ENCODE data around the gene CDK7.

The CDK7 gene

DNA sequence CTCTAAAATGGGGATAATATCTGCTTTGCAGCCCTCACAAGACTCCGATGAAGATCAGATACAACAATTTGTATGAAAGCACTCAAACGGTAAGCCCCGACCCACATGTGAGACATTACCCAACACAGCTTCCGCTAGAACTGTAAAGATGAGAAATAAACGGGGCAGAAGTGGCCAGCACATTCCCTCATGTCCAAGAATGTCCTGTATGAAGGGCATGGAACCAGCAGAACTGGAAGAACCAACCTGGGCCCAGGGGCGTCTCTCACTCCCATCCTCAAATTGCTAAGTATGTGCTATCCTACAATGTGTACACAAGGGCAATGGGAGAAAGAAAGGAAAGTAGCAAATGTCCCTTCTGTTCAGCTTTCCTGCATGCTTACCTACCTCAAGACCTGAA, 64.9 kb downstream of the CDK7 start:
- DNase-seq, result no peak

DNA sequence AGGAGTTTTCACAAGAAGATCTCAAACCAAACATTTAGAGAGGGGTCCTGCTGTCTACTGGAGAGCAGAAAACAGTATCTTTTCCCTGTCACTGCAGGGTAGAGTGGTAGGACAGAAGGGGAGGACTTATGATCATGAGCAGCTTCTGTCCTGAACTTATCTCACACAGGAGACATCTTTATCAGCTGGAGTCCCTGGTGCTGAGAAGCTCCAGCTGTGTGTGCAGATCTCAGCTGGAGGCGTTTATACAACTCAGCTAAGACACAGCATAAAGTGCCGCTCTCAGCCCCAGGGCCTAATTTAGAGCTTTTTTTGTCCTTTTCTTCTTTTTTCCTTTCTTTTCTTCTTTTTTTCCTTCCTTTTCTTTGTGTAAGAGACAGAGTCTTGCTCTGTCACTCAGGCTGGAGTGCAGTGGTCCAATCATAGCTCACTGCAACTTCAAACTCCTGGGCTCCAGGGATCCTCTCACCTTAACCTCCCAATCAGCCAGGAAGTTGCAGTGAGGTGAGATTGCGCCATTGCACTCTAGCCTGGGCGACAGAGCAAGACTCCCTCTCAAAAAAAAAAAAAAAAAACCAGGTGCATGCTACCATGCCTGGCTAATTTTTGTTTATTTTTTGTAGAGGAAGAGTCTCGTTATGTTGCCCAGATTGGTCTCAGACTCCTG, 66.0 kb downstream of the CDK7 start:
- DNase-seq, result peak; percentile 62

DNA sequence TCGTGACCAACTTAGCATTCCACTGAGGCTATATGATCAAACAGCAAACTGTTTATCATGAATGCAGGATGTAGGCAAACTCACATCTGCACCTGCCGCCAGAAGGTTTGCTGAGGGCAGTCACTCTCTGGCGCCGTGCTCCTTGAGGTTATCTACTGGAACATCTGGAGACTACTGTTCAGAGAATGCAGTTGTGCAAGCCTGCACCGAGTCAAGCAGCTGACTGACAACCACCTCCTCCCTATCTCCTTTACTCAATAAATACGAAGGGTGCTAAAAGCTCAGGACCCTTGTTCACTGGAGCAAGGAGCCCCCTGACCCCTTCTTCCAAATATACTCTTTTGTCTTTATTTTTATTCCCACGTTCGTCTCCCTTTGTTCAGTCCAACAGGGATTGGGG, 70.8 kb downstream of the CDK7 start:
- peak; percentile 23 for DNase-seq

DNA sequence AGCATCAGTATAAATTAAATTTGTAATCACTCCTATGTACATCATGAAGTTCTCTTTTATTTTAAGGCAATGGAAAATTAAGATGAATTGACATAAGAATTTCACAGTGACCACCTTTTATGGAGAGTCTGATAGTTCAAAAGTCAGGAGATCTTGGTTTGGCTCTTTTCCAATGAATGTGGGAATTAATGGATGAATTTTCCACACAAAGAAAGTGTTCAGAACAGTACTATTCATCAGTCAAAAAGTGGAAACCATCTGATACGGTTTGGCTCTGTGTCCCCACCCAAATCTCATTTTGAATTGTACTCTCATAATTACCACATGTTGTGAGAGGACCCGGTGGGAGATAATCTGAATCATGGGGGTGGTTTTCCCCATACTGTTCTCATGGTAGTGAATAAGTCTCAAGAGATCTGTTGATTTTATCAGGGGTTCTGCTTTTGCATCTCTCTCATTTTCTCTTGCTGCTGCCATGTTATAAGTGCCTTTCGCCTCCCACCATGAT, 73.4 kb downstream of the CDK7 start:
- no peak for DNase-seq

DNA sequence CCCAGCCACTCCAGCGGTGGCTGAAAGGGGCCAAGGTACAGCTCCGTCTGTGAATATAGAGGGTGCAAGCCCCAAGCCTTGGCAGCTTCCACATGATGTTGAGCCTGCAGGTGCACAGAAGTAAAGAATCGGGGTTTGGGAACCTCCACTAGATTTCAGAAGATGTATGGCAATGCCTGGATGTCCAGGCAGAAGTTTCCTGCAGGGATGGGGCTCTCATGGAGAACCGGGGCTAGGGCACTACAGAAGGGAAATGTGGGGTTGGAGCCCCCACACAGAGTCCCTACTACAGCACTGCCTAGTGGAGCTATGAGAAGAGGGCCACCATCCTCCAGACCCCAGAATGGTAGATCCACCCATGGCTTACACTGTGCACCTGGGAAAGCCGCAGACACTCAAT, 74.7 kb downstream of the CDK7 start:
- no peak for DNase-seq

DNA sequence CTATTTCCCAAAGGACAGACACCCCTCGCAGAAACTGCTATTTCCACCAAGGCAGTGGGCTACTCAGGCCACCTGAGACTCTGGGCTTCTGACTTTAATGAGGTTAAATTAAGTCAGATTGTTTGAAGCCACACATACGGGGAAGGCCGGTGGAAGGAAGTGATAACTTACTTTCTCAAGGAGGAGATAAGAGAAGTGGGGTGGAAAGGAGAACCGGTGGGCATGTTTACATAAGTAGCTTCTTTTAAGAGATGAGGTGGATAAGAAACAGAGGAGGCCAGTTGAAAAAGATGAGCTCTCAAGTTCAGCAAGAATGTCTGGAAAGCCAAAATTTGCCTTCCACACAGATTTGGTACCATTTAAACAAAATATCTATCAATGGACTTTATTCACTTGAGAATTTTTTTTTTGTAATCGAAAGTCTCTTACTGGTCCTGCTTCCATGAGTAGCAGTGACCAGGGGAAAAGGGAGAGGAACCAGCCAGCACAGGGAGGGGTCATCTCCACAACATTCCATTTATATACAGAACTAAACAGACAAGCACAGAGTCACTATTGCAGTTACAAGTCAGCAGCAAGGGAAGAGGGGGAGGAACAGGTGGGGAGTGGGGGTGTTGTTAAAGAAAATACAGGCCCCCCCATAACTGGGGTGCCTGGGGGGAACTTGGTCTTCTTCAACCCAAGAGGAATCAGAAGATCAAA, 77.9 kb downstream of the CDK7 start:
- DNase-seq, result peak; percentile 69

DNA sequence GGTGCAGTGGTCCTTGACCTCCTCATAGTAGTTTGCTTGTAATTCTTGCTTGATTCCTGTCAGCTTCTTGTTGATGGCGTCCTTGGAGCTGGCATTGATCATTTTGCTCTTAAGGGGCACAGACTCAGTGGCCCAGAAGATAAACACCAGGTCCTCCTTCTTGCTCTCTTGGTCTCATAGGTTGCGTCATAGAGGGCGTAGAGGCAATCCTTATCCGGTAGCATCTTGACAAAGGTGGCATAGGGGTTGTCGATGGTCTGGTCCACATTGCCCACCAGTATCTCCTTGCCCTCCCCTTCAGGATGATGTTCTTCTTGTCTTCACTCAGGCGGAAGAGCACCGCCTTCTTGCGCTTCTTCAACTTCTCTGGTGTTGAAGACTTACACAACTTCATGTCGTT, 78.7 kb downstream of the CDK7 start:
- DNase-seq, result no peak

DNA sequence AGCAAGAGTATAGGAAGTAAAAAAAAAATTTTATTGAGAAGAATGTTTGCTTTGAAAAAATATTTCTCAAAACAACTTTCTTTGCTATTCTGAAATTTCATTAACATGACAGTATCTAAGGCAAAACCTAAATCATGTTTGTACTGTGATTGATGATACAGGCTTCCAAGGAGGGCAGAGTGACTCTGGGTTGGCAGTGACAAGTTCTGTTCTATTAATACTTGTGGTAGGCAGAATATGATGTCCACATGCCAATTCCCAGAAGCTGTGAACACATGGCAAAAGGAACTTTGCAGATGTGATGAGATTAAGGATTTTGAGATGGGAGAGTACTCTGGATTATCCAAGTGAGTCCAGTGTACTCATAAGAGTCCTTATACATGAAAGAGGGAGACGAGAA, 81.3 kb downstream of the CDK7 start:
- no peak for DNase-seq

DNA sequence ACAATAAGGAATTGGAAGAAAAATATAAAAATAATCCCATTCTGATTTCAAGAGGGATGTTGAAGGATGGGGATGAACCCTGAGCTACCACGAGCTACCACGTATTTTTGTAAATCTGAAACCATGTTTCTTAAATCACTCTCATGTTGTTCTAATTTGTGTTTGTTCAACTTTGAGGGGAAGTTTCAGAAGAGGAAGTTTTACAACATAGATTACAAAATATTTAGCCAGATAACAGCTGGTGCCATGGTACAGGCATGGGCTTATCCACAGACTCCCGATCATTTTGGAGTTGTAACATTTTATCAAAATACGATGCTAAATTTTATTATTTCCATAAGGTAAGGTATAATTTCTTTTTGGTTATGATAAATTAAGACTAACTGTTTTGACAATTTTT, 82.7 kb downstream of the CDK7 start:
- DNase-seq, result peak; percentile 52

DNA sequence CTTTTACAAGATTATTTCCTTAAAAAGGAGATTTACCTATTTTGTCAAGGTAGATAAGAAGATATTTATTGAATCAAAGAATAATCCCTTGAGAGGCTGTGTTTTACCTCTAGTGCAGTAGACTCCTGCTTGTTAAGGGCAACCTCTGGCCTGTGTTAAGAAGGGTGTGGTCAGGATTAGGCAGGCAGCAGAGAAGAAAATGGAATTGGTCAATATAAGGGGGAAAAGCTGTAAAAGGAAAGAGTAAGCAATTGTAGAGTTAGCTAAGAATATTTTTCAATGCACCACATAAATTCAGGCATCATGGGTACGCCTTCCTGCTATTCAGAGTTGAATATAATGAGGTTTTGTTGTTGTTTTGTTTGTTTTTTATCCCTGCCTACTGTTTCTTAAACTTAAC, 91.7 kb downstream of the CDK7 start:
- DNase-seq, result no peak
